Measurements from ENCODE around the gene SRPX2.
"Not testable (repeated sequence)": the region's sequence is repeated elsewhere in the genome, so short reads cannot be mapped to it uniquely, and the experiment has no call there.

DNA sequence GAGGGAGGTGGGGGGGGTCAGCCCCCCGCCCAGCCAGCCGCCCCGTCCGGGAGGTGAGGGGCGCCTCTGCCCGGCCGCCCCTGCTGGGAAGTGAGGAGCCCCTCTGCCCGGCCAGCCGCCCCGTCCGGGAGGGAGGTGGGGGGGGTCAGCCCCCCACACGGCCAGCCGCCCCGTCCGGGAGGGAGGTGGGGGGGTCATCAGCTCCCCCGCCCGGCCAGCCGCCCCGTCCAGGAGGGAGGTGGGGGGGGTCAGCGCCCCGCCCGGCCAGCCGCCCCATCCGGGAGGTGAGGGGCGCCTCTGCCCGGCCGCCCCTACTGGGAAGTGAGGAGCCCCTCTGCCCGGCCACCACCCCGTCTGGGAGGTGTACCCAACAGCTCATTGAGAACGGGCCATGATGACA, 80.0 kb downstream of the SRPX2 start:
- TF ChIP-seq ZNF830 (tag by site-specific recombination; IDR thresholded peaks at IDR 0.05; ENCODE audit: low read depth); ZNF473 (tag by site-specific recombination; IDR thresholded peaks at IDR 0.05); MYNN (tag by site-specific recombination; IDR thresholded peaks at IDR 0.05; ENCODE audit: borderline replicate concordance); YY1 (tag by site-specific recombination; IDR thresholded peaks at IDR 0.05); ZNF777 (tag by site-specific recombination; IDR thresholded peaks at IDR 0.05; ENCODE audit: borderline replicate concordance): not testable (repeated sequence)
- TF ChIP-seq, protein P1, sequence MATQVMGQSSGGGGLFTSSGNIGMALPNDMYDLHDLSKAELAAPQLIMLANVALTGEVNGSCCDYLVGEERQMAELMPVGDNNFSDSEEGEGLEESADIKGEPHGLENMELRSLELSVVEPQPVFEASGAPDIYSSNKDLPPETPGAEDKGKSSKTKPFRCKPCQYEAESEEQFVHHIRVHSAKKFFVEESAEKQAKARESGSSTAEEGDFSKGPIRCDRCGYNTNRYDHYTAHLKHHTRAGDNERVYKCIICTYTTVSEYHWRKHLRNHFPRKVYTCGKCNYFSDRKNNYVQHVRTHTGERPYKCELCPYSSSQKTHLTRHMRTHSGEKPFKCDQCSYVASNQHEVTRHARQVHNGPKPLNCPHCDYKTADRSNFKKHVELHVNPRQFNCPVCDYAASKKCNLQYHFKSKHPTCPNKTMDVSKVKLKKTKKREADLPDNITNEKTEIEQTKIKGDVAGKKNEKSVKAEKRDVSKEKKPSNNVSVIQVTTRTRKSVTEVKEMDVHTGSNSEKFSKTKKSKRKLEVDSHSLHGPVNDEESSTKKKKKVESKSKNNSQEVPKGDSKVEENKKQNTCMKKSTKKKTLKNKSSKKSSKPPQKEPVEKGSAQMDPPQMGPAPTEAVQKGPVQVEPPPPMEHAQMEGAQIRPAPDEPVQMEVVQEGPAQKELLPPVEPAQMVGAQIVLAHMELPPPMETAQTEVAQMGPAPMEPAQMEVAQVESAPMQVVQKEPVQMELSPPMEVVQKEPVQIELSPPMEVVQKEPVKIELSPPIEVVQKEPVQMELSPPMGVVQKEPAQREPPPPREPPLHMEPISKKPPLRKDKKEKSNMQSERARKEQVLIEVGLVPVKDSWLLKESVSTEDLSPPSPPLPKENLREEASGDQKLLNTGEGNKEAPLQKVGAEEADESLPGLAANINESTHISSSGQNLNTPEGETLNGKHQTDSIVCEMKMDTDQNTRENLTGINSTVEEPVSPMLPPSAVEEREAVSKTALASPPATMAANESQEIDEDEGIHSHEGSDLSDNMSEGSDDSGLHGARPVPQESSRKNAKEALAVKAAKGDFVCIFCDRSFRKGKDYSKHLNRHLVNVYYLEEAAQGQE (tag by site-specific recombination; IDR thresholded peaks at IDR 0.05): not testable (repeated sequence)

Measured in HEK293 (cell line).